ENCODE measurements around the gene FRY. TPM values are rescaled to one million over a fixed set of nuclear protein-coding genes. Genes with fewer than 3 reads are reported as not detected.

Gene FRY
- total and polyA plus RNA-seq, 2 of the 13 experiments (the other 11 are each of a cell fraction or from before 2014, with no cell fraction given), result 8.2 to 13.1 TPM

DNA sequence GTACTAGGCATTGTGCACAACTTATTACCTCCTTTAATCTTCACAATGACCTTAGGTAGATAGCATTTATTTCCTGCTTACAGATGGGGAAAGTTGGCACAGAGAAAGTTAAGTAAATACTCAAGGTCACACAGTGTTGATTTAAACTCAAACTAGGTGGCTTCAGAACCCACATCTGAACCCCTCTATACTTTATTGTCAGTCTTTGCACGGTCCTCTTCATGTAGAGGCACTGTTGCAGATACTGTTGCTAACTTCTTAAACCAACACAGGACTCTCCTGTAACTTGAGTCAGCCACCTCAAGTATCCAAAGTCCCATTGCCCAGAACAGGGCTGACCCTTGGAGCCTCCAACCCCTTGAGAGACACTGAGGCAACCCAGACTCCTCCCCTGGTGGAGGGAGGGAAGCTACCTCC, 48.8 kb downstream of the FRY start (continued):
- TF ChIP-seq, protein P1, sequence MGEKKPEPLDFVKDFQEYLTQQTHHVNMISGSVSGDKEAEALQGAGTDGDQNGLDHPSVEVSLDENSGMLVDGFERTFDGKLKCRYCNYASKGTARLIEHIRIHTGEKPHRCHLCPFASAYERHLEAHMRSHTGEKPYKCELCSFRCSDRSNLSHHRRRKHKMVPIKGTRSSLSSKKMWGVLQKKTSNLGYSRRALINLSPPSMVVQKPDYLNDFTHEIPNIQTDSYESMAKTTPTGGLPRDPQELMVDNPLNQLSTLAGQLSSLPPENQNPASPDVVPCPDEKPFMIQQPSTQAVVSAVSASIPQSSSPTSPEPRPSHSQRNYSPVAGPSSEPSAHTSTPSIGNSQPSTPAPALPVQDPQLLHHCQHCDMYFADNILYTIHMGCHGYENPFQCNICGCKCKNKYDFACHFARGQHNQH (CRISPR knock-in tag; IDR thresholded peaks at IDR 0.05), result no peak
- TF ChIP-seq, protein P2, sequence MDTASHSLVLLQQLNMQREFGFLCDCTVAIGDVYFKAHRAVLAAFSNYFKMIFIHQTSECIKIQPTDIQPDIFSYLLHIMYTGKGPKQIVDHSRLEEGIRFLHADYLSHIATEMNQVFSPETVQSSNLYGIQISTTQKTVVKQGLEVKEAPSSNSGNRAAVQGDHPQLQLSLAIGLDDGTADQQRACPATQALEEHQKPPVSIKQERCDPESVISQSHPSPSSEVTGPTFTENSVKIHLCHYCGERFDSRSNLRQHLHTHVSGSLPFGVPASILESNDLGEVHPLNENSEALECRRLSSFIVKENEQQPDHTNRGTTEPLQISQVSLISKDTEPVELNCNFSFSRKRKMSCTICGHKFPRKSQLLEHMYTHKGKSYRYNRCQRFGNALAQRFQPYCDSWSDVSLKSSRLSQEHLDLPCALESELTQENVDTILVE (CRISPR knock-in tag; IDR thresholded peaks at IDR 0.05), result 0 out of 2 replicates have a peak, but pooled peaks have one; percentile 35
- TF ChIP-seq FOXA3 (CRISPR knock-in tag; IDR thresholded peaks at IDR 0.05), result peak; percentile 92
- TF ChIP-seq, protein P3, sequence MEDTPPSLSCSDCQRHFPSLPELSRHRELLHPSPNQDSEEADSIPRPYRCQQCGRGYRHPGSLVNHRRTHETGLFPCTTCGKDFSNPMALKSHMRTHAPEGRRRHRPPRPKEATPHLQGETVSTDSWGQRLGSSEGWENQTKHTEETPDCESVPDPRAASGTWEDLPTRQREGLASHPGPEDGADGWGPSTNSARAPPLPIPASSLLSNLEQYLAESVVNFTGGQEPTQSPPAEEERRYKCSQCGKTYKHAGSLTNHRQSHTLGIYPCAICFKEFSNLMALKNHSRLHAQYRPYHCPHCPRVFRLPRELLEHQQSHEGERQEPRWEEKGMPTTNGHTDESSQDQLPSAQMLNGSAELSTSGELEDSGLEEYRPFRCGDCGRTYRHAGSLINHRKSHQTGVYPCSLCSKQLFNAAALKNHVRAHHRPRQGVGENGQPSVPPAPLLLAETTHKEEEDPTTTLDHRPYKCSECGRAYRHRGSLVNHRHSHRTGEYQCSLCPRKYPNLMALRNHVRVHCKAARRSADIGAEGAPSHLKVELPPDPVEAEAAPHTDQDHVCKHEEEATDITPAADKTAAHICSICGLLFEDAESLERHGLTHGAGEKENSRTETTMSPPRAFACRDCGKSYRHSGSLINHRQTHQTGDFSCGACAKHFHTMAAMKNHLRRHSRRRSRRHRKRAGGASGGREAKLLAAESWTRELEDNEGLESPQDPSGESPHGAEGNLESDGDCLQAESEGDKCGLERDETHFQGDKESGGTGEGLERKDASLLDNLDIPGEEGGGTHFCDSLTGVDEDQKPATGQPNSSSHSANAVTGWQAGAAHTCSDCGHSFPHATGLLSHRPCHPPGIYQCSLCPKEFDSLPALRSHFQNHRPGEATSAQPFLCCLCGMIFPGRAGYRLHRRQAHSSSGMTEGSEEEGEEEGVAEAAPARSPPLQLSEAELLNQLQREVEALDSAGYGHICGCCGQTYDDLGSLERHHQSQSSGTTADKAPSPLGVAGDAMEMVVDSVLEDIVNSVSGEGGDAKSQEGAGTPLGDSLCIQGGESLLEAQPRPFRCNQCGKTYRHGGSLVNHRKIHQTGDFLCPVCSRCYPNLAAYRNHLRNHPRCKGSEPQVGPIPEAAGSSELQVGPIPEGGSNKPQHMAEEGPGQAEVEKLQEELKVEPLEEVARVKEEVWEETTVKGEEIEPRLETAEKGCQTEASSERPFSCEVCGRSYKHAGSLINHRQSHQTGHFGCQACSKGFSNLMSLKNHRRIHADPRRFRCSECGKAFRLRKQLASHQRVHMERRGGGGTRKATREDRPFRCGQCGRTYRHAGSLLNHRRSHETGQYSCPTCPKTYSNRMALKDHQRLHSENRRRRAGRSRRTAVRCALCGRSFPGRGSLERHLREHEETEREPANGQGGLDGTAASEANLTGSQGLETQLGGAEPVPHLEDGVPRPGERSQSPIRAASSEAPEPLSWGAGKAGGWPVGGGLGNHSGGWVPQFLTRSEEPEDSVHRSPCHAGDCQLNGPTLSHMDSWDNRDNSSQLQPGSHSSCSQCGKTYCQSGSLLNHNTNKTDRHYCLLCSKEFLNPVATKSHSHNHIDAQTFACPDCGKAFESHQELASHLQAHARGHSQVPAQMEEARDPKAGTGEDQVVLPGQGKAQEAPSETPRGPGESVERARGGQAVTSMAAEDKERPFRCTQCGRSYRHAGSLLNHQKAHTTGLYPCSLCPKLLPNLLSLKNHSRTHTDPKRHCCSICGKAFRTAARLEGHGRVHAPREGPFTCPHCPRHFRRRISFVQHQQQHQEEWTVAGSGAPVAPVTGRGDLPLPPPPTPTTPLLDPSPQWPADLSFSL (CRISPR knock-in tag; IDR thresholded peaks at IDR 0.05), result peak; percentile 57; the same call in 1 of the 2 replicates
- TF ChIP-seq TBX3 (IDR thresholded peaks at IDR 0.05; ENCODE audit: borderline replicate concordance), result peak; percentile 75; the same call in 1 of the 2 replicates
- TF ChIP-seq, protein P4, sequence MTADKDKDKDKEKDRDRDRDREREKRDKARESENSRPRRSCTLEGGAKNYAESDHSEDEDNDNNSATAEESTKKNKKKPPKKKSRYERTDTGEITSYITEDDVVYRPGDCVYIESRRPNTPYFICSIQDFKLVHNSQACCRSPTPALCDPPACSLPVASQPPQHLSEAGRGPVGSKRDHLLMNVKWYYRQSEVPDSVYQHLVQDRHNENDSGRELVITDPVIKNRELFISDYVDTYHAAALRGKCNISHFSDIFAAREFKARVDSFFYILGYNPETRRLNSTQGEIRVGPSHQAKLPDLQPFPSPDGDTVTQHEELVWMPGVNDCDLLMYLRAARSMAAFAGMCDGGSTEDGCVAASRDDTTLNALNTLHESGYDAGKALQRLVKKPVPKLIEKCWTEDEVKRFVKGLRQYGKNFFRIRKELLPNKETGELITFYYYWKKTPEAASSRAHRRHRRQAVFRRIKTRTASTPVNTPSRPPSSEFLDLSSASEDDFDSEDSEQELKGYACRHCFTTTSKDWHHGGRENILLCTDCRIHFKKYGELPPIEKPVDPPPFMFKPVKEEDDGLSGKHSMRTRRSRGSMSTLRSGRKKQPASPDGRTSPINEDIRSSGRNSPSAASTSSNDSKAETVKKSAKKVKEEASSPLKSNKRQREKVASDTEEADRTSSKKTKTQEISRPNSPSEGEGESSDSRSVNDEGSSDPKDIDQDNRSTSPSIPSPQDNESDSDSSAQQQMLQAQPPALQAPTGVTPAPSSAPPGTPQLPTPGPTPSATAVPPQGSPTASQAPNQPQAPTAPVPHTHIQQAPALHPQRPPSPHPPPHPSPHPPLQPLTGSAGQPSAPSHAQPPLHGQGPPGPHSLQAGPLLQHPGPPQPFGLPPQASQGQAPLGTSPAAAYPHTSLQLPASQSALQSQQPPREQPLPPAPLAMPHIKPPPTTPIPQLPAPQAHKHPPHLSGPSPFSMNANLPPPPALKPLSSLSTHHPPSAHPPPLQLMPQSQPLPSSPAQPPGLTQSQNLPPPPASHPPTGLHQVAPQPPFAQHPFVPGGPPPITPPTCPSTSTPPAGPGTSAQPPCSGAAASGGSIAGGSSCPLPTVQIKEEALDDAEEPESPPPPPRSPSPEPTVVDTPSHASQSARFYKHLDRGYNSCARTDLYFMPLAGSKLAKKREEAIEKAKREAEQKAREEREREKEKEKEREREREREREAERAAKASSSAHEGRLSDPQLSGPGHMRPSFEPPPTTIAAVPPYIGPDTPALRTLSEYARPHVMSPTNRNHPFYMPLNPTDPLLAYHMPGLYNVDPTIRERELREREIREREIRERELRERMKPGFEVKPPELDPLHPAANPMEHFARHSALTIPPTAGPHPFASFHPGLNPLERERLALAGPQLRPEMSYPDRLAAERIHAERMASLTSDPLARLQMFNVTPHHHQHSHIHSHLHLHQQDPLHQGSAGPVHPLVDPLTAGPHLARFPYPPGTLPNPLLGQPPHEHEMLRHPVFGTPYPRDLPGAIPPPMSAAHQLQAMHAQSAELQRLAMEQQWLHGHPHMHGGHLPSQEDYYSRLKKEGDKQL (CRISPR knock-in tag; IDR thresholded peaks at IDR 0.05; ENCODE audit: low read depth), result peak; percentile 61; the same call in 1 of the 2 replicates
- TF ChIP-seq, protein P5, sequence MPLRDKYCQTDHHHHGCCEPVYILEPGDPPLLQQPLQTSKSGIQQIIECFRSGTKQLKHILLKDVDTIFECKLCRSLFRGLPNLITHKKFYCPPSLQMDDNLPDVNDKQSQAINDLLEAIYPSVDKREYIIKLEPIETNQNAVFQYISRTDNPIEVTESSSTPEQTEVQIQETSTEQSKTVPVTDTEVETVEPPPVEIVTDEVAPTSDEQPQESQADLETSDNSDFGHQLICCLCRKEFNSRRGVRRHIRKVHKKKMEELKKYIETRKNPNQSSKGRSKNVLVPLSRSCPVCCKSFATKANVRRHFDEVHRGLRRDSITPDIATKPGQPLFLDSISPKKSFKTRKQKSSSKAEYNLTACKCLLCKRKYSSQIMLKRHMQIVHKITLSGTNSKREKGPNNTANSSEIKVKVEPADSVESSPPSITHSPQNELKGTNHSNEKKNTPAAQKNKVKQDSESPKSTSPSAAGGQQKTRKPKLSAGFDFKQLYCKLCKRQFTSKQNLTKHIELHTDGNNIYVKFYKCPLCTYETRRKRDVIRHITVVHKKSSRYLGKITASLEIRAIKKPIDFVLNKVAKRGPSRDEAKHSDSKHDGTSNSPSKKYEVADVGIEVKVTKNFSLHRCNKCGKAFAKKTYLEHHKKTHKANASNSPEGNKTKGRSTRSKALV (CRISPR knock-in tag; IDR thresholded peaks at IDR 0.05), result 0 out of 2 replicates have a peak, but pooled peaks have one; percentile 26
- TF ChIP-seq ZNF207 (IDR thresholded peaks at IDR 0.05; ENCODE audit: borderline replicate concordance), result no peak
- TF ChIP-seq, protein P6, sequence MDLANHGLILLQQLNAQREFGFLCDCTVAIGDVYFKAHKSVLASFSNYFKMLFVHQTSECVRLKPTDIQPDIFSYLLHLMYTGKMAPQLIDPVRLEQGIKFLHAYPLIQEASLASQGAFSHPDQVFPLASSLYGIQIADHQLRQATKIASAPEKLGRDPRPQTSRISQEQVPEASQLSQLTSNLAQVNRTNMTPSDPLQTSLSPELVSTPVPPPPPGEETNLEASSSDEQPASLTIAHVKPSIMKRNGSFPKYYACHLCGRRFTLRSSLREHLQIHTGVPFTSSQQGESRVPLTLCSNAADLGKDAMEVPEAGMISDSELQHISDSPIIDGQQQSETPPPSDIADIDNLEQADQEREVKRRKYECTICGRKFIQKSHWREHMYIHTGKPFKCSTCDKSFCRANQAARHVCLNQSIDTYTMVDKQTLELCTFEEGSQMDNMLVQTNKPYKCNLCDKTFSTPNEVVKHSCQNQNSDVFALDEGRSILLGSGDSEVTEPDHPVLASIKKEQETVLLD (CRISPR knock-in tag; IDR thresholded peaks at IDR 0.05; ENCODE audit: low read depth), result no peak
- 0 out of 2 replicates have a peak, but pooled peaks have one; percentile 53 for TF ChIP-seq HMG20B (CRISPR knock-in tag; conservative IDR thresholded peaks at IDR 0.05)
- TF ChIP-seq RARA (CRISPR knock-in tag; IDR thresholded peaks at IDR 0.05), result peak; percentile 90

All from HepG2 (cell line).